ENCODE measurements around the gene UNCX. TPM values are rescaled to one million over a fixed set of nuclear protein-coding genes. Genes with fewer than 3 reads are reported as not detected.
"Not testable (repeated sequence)": the region's sequence is repeated elsewhere in the genome, so short reads cannot be mapped to it uniquely, and the experiment has no call there.

Gene UNCX
- total RNA-seq, 2 experiments from 2014 or later: not detected

GRCh38 chr7:1270181-1270580, 37.5 kb downstream of the UNCX start:
- TF ChIP-seq CTCF (IDR thresholded peaks at IDR 0.05): no peak
- POLR2A ChIA-PET: no interaction called here
- peaks cover 0 to 50% of the 10 kb centered on the region in 2 experiments for H3K9me3 ChIP-seq (ENCODE audit: control insufficient read depth in 1 of 2, insufficient read depth in 1 of 2, low read length in 2 of 2)
- no peaks in the 10 kb centered on the region for H3K4me1 ChIP-seq (ENCODE audit: insufficient read depth, low read length)
- Mint-ChIP-seq H3K27ac (no peak overlapping the region), H3K4me1 (ENCODE audit: low read depth) (no peaks in the 10 kb centered on the region), H3K4me3 (no peak overlapping the region), H3K9me3 (no peaks in the 10 kb centered on the region), H3K36me3 (ENCODE audit: low read depth) (no peaks in the 10 kb centered on the region), H3K27me3 (peaks cover 30% of the 10 kb centered on the region)
- ATAC-seq (ENCODE audit: poor library complexity): no peak
- H3K4me3 ChIP-seq (ENCODE audit: low read length): no peak overlapping the region
- DNase-seq: no peak
- no peaks in the 10 kb centered on the region for H3K36me3 ChIP-seq (ENCODE audit: insufficient read depth, low read length)
- CTCF ChIA-PET: no interaction called here
- no peak overlapping the region for H3K27ac ChIP-seq (ENCODE audit: low read depth in 1 of 2, low read length in 2 of 2)
- intact Hi-C loops (cut with DNase I, micrococcal nuclease): no loop called here
- H3K27me3 ChIP-seq (ENCODE audit: control insufficient read depth in 1 of 2, insufficient read depth in 2 of 2, low read length in 2 of 2): peaks cover 26 to 33% of the 10 kb centered on the region in 2 experiments

GRCh38 chr7:1271046-1271445, 38.4 kb downstream of the UNCX start:
- ChIA-PET POLR2A (no interaction called here), CTCF (no interaction called here)
- Mint-ChIP-seq H3K9me3 (no peaks in the 10 kb centered on the region), H3K4me3 (no peak overlapping the region), H3K36me3 (ENCODE audit: low read depth) (no peaks in the 10 kb centered on the region), H3K4me1 (ENCODE audit: low read depth) (no peaks in the 10 kb centered on the region), H3K27me3 (peaks cover 22% of the 10 kb centered on the region), H3K27ac (no peak overlapping the region)
- H3K4me3 ChIP-seq (ENCODE audit: low read length): no peak overlapping the region
- peaks cover 0 to 57% of the 10 kb centered on the region in 2 experiments for H3K9me3 ChIP-seq (ENCODE audit: control insufficient read depth in 1 of 2, insufficient read depth in 1 of 2, low read length in 2 of 2)
- intact Hi-C loops (cut with DNase I, micrococcal nuclease): no loop called here
- H3K4me1 ChIP-seq (ENCODE audit: insufficient read depth, low read length): no peaks in the 10 kb centered on the region
- H3K27me3 ChIP-seq (ENCODE audit: control insufficient read depth in 1 of 2, insufficient read depth in 2 of 2, low read length in 2 of 2): peaks cover 22 to 33% of the 10 kb centered on the region in 2 experiments
- no peak overlapping the region for H3K27ac ChIP-seq (ENCODE audit: low read depth in 1 of 2, low read length in 2 of 2)
- no peaks in the 10 kb centered on the region for H3K36me3 ChIP-seq (ENCODE audit: insufficient read depth, low read length)
- no peak for TF ChIP-seq CTCF (IDR thresholded peaks at IDR 0.05)
- DNase-seq (no peak), ATAC-seq (ENCODE audit: poor library complexity) (no peak)

GRCh38 chr7:1271656-1272055, 39.0 kb downstream of the UNCX start:
- DNase-seq: no peak
- H3K4me1 Mint-ChIP-seq (ENCODE audit: low read depth): no peaks in the 10 kb centered on the region
- TF ChIP-seq CTCF (IDR thresholded peaks at IDR 0.05): no peak
- no peak overlapping the region for H3K27ac ChIP-seq (ENCODE audit: low read depth in 1 of 2, low read length in 2 of 2)
- no peaks in the 10 kb centered on the region for H3K36me3 Mint-ChIP-seq (ENCODE audit: low read depth)
- CTCF ChIA-PET: no interaction called here
- H3K27me3 Mint-ChIP-seq: peaks cover 16% of the 10 kb centered on the region
- no peak overlapping the region for H3K27ac Mint-ChIP-seq
- no peaks in the 10 kb centered on the region for H3K9me3 Mint-ChIP-seq
- H3K9me3 ChIP-seq (ENCODE audit: control insufficient read depth in 1 of 2, insufficient read depth in 1 of 2, low read length in 2 of 2): peaks cover 0 to 63% of the 10 kb centered on the region in 2 experiments
- intact Hi-C loops (cut with DNase I, micrococcal nuclease): no loop called here
- H3K36me3 ChIP-seq (ENCODE audit: insufficient read depth, low read length): no peaks in the 10 kb centered on the region
- no peaks in the 10 kb centered on the region for H3K4me1 ChIP-seq (ENCODE audit: insufficient read depth, low read length)
- no peak overlapping the region for H3K4me3 ChIP-seq (ENCODE audit: low read length)
- H3K27me3 ChIP-seq (ENCODE audit: control insufficient read depth in 1 of 2, insufficient read depth in 2 of 2, low read length in 2 of 2): peaks cover 17 to 31% of the 10 kb centered on the region in 2 experiments
- H3K4me3 Mint-ChIP-seq: no peak overlapping the region
- no peak for ATAC-seq (ENCODE audit: poor library complexity)
- POLR2A ChIA-PET: no interaction called here

GRCh38 chr7:1272136-1272535, 39.5 kb downstream of the UNCX start:
- H3K36me3 ChIP-seq (ENCODE audit: insufficient read depth, low read length); CTCF ChIA-PET; H3K4me1 Mint-ChIP-seq (ENCODE audit: low read depth); H3K4me1 ChIP-seq (ENCODE audit: insufficient read depth, low read length); DNase-seq; H3K4me3 Mint-ChIP-seq; H3K27ac Mint-ChIP-seq; H3K27ac ChIP-seq (ENCODE audit: low read depth in 1 of 2, low read length in 2 of 2); H3K4me3 ChIP-seq (ENCODE audit: low read length); intact Hi-C loops (cut with DNase I, micrococcal nuclease); H3K9me3 Mint-ChIP-seq; H3K36me3 Mint-ChIP-seq (ENCODE audit: low read depth); POLR2A ChIA-PET; ATAC-seq (ENCODE audit: poor library complexity): not testable (repeated sequence)
- H3K27me3 Mint-ChIP-seq: peaks cover 15% of the 10 kb centered on the region
- H3K9me3 ChIP-seq (ENCODE audit: control insufficient read depth in 1 of 2, insufficient read depth in 1 of 2, low read length in 2 of 2): peaks cover 0 to 64% of the 10 kb centered on the region in 2 experiments
- peaks cover 17 to 30% of the 10 kb centered on the region in 2 experiments for H3K27me3 ChIP-seq (ENCODE audit: control insufficient read depth in 1 of 2, insufficient read depth in 2 of 2, low read length in 2 of 2)
